ENCODE results near the gene MTARC1. TPM values are rescaled to one million over a fixed set of nuclear protein-coding genes. Genes with fewer than 3 reads are reported as not detected.

MTARC1 gene
- total and polyA plus RNA-seq, 10 of the 15 experiments (the other 5 are each of a cell fraction or from before 2014, with no cell fraction given): 0.23 to 1.5 (median 0.48) TPM

- ATAC-seq (no peak), FAIRE-seq (no peak), DNase-seq (ENCODE audit: low read depth, low spot score) (no peak)
- ChIA-PET POLR2A (no interaction called here), SMC1A (ENCODE audit: uncharacterized antibody, unreplicated experiment) (no interaction called here), CTCF (interaction anchor here (0.6 to 1.6 kb wide), 6 partner anchors 9 to 631 kb away, joined by 3 to 6 read pairs (median 4); no protein-coding TSS in a partner anchor), RAD21 (ENCODE audit: unreplicated experiment) (no interaction called here)
- H2AFZ ChIP-seq (ENCODE audit: control insufficient read depth, low read depth, low read length): no peak overlapping the region
- H3K4me3 ChIP-seq: no peak overlapping the region
- intact Hi-C loops (cut with micrococcal nuclease; ENCODE audit: unreplicated experiment) (no loop called here), in situ Hi-C loops (cut with MboI) (no loop called here)
- H3K27me3 ChIP-seq (replicated peaks in 1 of 2; ENCODE audit: control insufficient read depth in 2 of 2, insufficient read depth in 2 of 2, low read length in 1 of 2): no peaks in the 10 kb centered on the region; a peak in 1 of 4 replicates
- no peaks in the 10 kb centered on the region for H4K20me1 ChIP-seq (ENCODE audit: control insufficient read depth, insufficient read depth)
- TF ChIP-seq SIX5 (IDR thresholded peaks at IDR 0.05; ENCODE audit: low read depth, low read length, severe bottlenecking) (no peak), PKNOX1 (IDR thresholded peaks at IDR 0.05) (no peak), NR2C1 (IDR thresholded peaks at IDR 0.05) (no peak), DPF2 (IDR thresholded peaks at IDR 0.05) (no peak), NR2F1 (conservative IDR thresholded peaks at IDR 0.05) (no peak), WRNIP1 (IDR thresholded peaks at IDR 0.05; ENCODE audit: borderline replicate concordance, low read depth, low read length) (no peak), CBFB (IDR thresholded peaks at IDR 0.05; ENCODE audit: low read depth) (no peak), ZNF24 (IDR thresholded peaks at IDR 0.05) (no peak), ZNF687 (IDR thresholded peaks at IDR 0.05) (no peak), SMC3 (IDR thresholded peaks at IDR 0.05; ENCODE audit: borderline replicate concordance, low read length) (no peak), MYC (IDR thresholded peaks at IDR 0.05; ENCODE audit: insufficient read depth, insufficient read length, insufficient replicate concordance, low read length, severe bottlenecking) (no peak), CBX3 (IDR thresholded peaks at IDR 0.05; ENCODE audit: borderline replicate concordance, low read depth) (no peak), RUNX3 (IDR thresholded peaks at IDR 0.05; ENCODE audit: low read length) (no peak), ESRRA (IDR thresholded peaks at IDR 0.05; ENCODE audit: low read length) (no peak), ZNF384 (IDR thresholded peaks at IDR 0.05; ENCODE audit: borderline replicate concordance, low read depth, low read length) (no peak)
- no peak overlapping the region for H3K4me2 ChIP-seq (ENCODE audit: control insufficient read depth, insufficient read depth)
- no peak overlapping the region for H3K9ac ChIP-seq (ENCODE audit: control insufficient read depth, insufficient read depth, low read length)
- H3K4me1 ChIP-seq (ENCODE audit: control insufficient read depth, insufficient read depth, low read length): no peaks in the 10 kb centered on the region
- no peaks in the 10 kb centered on the region for H3K9me3 ChIP-seq (replicated peaks; ENCODE audit: control insufficient read depth, insufficient read depth, low read length)
- H3K79me2 ChIP-seq (ENCODE audit: control insufficient read depth, insufficient read depth, low read length): no peaks in the 10 kb centered on the region
- H3K36me3 ChIP-seq (ENCODE audit: control insufficient read depth in 2 of 2, insufficient read depth in 2 of 2, low read length in 1 of 2): no peaks in the 10 kb centered on the region
- no TSS peak for BruUV-seq (replicated peaks)
- H3K27ac ChIP-seq (ENCODE audit: control insufficient read depth, insufficient read depth): no peak overlapping the region
- WGBS (ENCODE audit: insufficient coverage, insufficient replicate concordance, low lambda C conversion rate, missing lambda C conversion rate): 44% methylated on average over 5 of the region's 5 CpGs
Measured at GRCh38 chr1:220804202-220804586, 17.5 kb downstream of the MTARC1 start.

Measured in GM12878 (cell line).